Measurements from ENCODE around the gene PRKG1.

DNA sequence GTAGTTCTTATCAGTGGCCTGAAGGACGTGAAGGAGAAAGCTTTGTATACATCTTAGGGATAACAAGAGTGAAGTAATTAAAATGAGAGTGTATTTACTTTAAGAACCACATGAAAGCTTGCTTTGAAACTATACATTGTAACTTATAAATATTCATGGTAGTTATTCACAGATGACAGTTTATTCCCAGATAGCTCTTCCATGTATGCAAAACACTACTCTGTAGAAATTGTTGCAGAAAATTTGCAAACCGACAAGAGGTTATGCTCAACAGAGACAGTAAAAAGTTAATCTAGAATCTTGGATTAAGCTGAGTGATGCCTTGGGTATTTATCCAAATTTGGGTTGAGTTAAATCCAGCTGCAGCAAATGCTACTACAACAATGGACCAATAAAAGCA, 301.5 kb downstream of the PRKG1 start:
- TF ChIP-seq, protein P1, sequence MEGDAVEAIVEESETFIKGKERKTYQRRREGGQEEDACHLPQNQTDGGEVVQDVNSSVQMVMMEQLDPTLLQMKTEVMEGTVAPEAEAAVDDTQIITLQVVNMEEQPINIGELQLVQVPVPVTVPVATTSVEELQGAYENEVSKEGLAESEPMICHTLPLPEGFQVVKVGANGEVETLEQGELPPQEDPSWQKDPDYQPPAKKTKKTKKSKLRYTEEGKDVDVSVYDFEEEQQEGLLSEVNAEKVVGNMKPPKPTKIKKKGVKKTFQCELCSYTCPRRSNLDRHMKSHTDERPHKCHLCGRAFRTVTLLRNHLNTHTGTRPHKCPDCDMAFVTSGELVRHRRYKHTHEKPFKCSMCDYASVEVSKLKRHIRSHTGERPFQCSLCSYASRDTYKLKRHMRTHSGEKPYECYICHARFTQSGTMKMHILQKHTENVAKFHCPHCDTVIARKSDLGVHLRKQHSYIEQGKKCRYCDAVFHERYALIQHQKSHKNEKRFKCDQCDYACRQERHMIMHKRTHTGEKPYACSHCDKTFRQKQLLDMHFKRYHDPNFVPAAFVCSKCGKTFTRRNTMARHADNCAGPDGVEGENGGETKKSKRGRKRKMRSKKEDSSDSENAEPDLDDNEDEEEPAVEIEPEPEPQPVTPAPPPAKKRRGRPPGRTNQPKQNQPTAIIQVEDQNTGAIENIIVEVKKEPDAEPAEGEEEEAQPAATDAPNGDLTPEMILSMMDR (IDR thresholded peaks at IDR 0.05): no peak
- TF ChIP-seq POLR2A (IDR thresholded peaks at IDR 0.05): no peak
